Fibroblast of lung (primary cell): ENCODE data around the gene PITRM1.

Experiments
- CTCF ChIP-seq, 2 donors: IDR thresholded peaks in 1 of 2; conservative IDR thresholded peaks in 1 of 2; 1 replicate in 1 of 2; 2 replicates in 1 of 2; pipeline ENCODE4 v1.5.1; 2011 to 2012; ENCODE audit warnings: low read length in 2 of 2, control low read depth in 1 of 2, inconsistent platforms in 1 of 2, low read depth in 1 of 2, mild to moderate bottlenecking in 1 of 2
- EZH2 ChIP-seq: IDR thresholded peaks from 2 replicates; pipeline ENCODE4 v1.5.1; 2012; ENCODE audit warnings: low read length, control low read depth, mild to moderate bottlenecking; ENCODE audit errors: missing control alignments

- TF ChIP-seq EZH2 = no peak
- TF ChIP-seq CTCF (conservative IDR thresholded peaks at IDR 0.05 in 1 of 2, IDR thresholded peaks at IDR 0.05 in 1 of 2; ENCODE audit: low read depth in 1 of 2, low read length in 2 of 2) = no peak
Measured at GRCh38 chr10:3135006-3135405, 37.6 kb downstream of the PITRM1 start.
